ENCODE measurements around the gene ZDHHC9. TPM values are rescaled to one million over a fixed set of nuclear protein-coding genes. Genes with fewer than 3 reads are reported as not detected.

ZDHHC9 gene
- total RNA-seq, 4 donors from 2014 or later: 32.5 to 60.1 (median 41.6) TPM

- no peak for DNase-seq (ENCODE audit: low spot score in 2 of 2)
- H3K36me3 ChIP-seq: no peaks in the 10 kb centered on the region
- no peaks in the 10 kb centered on the region for H3K9me3 ChIP-seq
- TF ChIP-seq POLR2AphosphoS5 (IDR thresholded peaks at IDR 0.05) (no peak), EP300 (IDR thresholded peaks at IDR 0.05) (no peak), POLR2A (IDR thresholded peaks at IDR 0.05) (no peak), CTCF (IDR thresholded peaks at IDR 0.05) (peak in 1 of 2 donors; percentile 6)
- H3K27ac ChIP-seq: no peak overlapping the region
- WGBS: 77% methylated on average over 21 of the region's 22 CpGs
- H3K4me3 ChIP-seq: no peak overlapping the region
- H3K4me1 ChIP-seq: no peaks in the 10 kb centered on the region
- H3K27me3 ChIP-seq: no peaks in the 10 kb centered on the region
Measured at GRCh38 chrX:129754056-129755024, 89.3 kb downstream of the ZDHHC9 start.

Other genes with a start within 250 kb of the ZDHHC9 start
- under 1 TPM; 0.13 to 0.38 (median 0.29) TPM for gene APLN, start 188.9 kb downstream of the ZDHHC9 start, total RNA-seq
- gene XPNPEP2, start 104.9 kb downstream of the ZDHHC9 start, total RNA-seq: 1 to 10 TPM in 3 of 4 donors, under 1 TPM in 1; 0.83 to 6.1 (median 2.4) TPM
- gene SASH3, start 63.9 kb downstream of the ZDHHC9 start, total RNA-seq: 1 to 10 TPM in 3 of 4 donors, under 1 TPM in 1; 0.34 to 3.3 (median 1.7) TPM
- 10 to 100 TPM; 11.3 to 14.9 (median 12.2) TPM for gene UTP14A, start 62.3 kb upstream of the ZDHHC9 start, total RNA-seq
- 10 to 100 TPM in 1 of 4 donors, 1 to 10 TPM in 3; 5.9 to 11.0 (median 7.9) TPM for gene BCORL1, start 138.7 kb upstream of the ZDHHC9 start, total RNA-seq